Calu3 (cell line): Measurements from ENCODE around the gene ARMC9. TPM values are rescaled to one million over a fixed set of nuclear protein-coding genes. Genes with fewer than 3 reads are reported as not detected.
"Not testable (repeated sequence)": the region's sequence is repeated elsewhere in the genome, so short reads cannot be mapped to it uniquely, and the experiment has no call there.

Source experiments
- BruUV-seq: library from RNA; stranded (reverse); fragments of 400-500 nt; replicated peaks from 2 replicates; lab custom pipeline; 2021; lab: Mats Ljungman, UMichigan
- CTCF ChIA-PET: fragments of 300-600 bp; sonication (Branson Sonifier 250); formaldehyde crosslinking; loops from one replicate; lab custom pipeline; 2022; ENCODE audit warnings: antibody characterized with exemption; lab: Charles Lee
- DNase-seq: peaks from one replicate; pipeline ENCODE4 v3.0.0; 2022
- H3K27ac Mint-ChIP-seq: one replicate; pipeline ENCODE4 v1.8.0; 2022; ENCODE audit warnings: mixed read lengths; ENCODE audit not compliant: unreplicated experiment
- H3K27me3 Mint-ChIP-seq: one replicate; pipeline ENCODE4 v1.8.0; 2022; ENCODE audit warnings: mixed read lengths; ENCODE audit not compliant: unreplicated experiment
- H3K36me3 Mint-ChIP-seq: one replicate; pipeline ENCODE4 v1.8.0; 2022; ENCODE audit warnings: mild to moderate bottlenecking, moderate library complexity, mixed read lengths; ENCODE audit not compliant: insufficient read depth, unreplicated experiment
- H3K4me1 Mint-ChIP-seq: one replicate; pipeline ENCODE4 v1.8.0; 2022; ENCODE audit warnings: mild to moderate bottlenecking, low read depth, mixed read lengths; ENCODE audit not compliant: unreplicated experiment
- H3K4me3 Mint-ChIP-seq: one replicate; pipeline ENCODE4 v1.8.0; 2022; ENCODE audit warnings: mild to moderate bottlenecking, low read depth, moderate library complexity, mixed read lengths; ENCODE audit not compliant: unreplicated experiment
- H3K9me3 Mint-ChIP-seq: one replicate; pipeline ENCODE4 v1.8.0; 2022; ENCODE audit warnings: low read depth, mixed read lengths; ENCODE audit not compliant: unreplicated experiment
- CTCF ChIP-seq: fragments of 200-600 bp; IDR thresholded peaks from one replicate; pipeline ENCODE4 v1.8.0; 2022; ENCODE audit warnings: antibody characterized with exemption; ENCODE audit not compliant: unreplicated experiment
- intact Hi-C: fragments of 100-400 bp; cut with micrococcal nuclease; formaldehyde crosslinking; loops from one replicate; pipeline ENCODE4 v1.10.0; 2022; ENCODE audit not compliant: unreplicated experiment
- total RNA-seq: library from RNA; stranded (reverse); gene quantifications from 2 replicates; pipeline ENCODE4 v1.2.3, GENCODE V29; 2022

Gene ARMC9
- total RNA-seq, 1 experiment from 2014 or later, result 13.6 TPM

GRCh38 chr2:231245249-231246094 lies 47.0 kb downstream of the ARMC9 start:
- CTCF ChIA-PET, result no interaction called here
- intact Hi-C loops, result no loop called here
- H3K27ac Mint-ChIP-seq, result no peak overlapping the region
- no peak overlapping the region for H3K4me3 Mint-ChIP-seq
- BruUV-seq, result no TSS peak
- H3K9me3 Mint-ChIP-seq, result no peaks in the 10 kb centered on the region
- peaks cover 8% of the 10 kb centered on the region for H3K4me1 Mint-ChIP-seq
- peaks cover 4% of the 10 kb centered on the region for H3K36me3 Mint-ChIP-seq
- no peaks in the 10 kb centered on the region for H3K27me3 Mint-ChIP-seq
- peak; percentile 15 for DNase-seq
- TF ChIP-seq CTCF, result no peak

GRCh38 chr2:231246171-231246842 lies 47.9 kb downstream of the ARMC9 start:
- BruUV-seq, result no TSS peak
- H3K27ac Mint-ChIP-seq, result no peak overlapping the region
- H3K9me3 Mint-ChIP-seq, result no peaks in the 10 kb centered on the region
- intact Hi-C loops, result no loop called here
- no peak overlapping the region for H3K4me3 Mint-ChIP-seq
- no peak for TF ChIP-seq CTCF
- H3K27me3 Mint-ChIP-seq, result no peaks in the 10 kb centered on the region
- H3K4me1 Mint-ChIP-seq, result peaks cover 8% of the 10 kb centered on the region
- DNase-seq, result no peak
- CTCF ChIA-PET, result interaction anchor here (0.7 kb wide), 1 partner anchor 1257 kb away, joined by 3 read pairs; no protein-coding TSS in a partner anchor
- peaks cover 10% of the 10 kb centered on the region for H3K36me3 Mint-ChIP-seq

GRCh38 chr2:231250146-231250545 lies 51.7 kb downstream of the ARMC9 start:
- H3K4me1 Mint-ChIP-seq, result peaks cover 5% of the 10 kb centered on the region
- H3K4me3 Mint-ChIP-seq, result no peak overlapping the region
- H3K27ac Mint-ChIP-seq, result no peak overlapping the region
- peaks cover 10% of the 10 kb centered on the region for H3K36me3 Mint-ChIP-seq
- CTCF ChIA-PET, result interaction anchor here (0.9 kb wide), 1 partner anchor 162 kb away, joined by 3 read pairs; no protein-coding TSS in a partner anchor
- no peaks in the 10 kb centered on the region for H3K9me3 Mint-ChIP-seq
- intact Hi-C loops, result no loop called here
- BruUV-seq, result no TSS peak
- DNase-seq, result no peak
- no peak for TF ChIP-seq CTCF
- no peaks in the 10 kb centered on the region for H3K27me3 Mint-ChIP-seq

GRCh38 chr2:231250698-231251097 lies 52.3 kb downstream of the ARMC9 start:
- intact Hi-C loops, result no loop called here
- no TSS peak for BruUV-seq
- no peak for TF ChIP-seq CTCF
- no peaks in the 10 kb centered on the region for H3K9me3 Mint-ChIP-seq
- H3K36me3 Mint-ChIP-seq, result peaks cover 10% of the 10 kb centered on the region
- CTCF ChIA-PET, result no interaction called here
- H3K4me3 Mint-ChIP-seq, result no peak overlapping the region
- no peak for DNase-seq
- H3K27ac Mint-ChIP-seq, result no peak overlapping the region
- H3K4me1 Mint-ChIP-seq, result no peaks in the 10 kb centered on the region
- H3K27me3 Mint-ChIP-seq, result no peaks in the 10 kb centered on the region

GRCh38 chr2:231253292-231253691 lies 54.9 kb downstream of the ARMC9 start:
- H3K27me3 Mint-ChIP-seq, H3K36me3 Mint-ChIP-seq, H3K9me3 Mint-ChIP-seq, CTCF ChIA-PET, H3K27ac Mint-ChIP-seq, BruUV-seq, DNase-seq, H3K4me3 Mint-ChIP-seq, H3K4me1 Mint-ChIP-seq, intact Hi-C loops: not testable (repeated sequence)
